A204.1 (cell line): Measurements from ENCODE around the gene DEFB125.
"Not testable (repeated sequence)": the region's sequence is repeated elsewhere in the genome, so short reads cannot be mapped to it uniquely, and the experiment has no call there.

Experiments used
- FAIRE-seq: peaks from 2 replicates; lab custom pipeline; 2012; peaks lifted over from hg19 to GRCh38; lab: Jason Lieb, UNC

DEFB125 gene, protein sequence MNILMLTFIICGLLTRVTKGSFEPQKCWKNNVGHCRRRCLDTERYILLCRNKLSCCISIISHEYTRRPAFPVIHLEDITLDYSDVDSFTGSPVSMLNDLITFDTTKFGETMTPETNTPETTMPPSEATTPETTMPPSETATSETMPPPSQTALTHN

DNA sequence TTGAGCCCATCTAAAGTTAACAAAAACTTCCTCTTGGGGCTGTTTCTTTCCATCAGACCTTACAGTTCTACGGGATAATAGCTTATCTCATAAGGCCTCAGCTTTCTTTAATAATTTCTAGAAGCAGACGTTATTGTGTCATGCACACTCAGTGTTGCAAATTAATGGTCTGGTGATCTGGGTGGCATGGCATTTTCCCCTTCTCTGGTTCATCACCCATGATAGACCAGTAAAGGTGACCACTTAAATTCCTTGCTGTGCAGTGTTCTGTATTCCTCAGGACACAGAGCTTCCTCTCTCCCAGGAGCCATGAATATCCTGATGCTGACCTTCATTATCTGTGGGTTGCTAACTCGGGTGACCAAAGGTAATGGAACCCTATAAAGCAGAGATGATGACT, at the start of gene DEFB125:
Gene DEFB125, plus strand, starts transcription at position 272 of the 400 bp plus-strand sequence. Its CDS starts 38 bp downstream, at position 310.
- FAIRE-seq = no peak

DNA sequence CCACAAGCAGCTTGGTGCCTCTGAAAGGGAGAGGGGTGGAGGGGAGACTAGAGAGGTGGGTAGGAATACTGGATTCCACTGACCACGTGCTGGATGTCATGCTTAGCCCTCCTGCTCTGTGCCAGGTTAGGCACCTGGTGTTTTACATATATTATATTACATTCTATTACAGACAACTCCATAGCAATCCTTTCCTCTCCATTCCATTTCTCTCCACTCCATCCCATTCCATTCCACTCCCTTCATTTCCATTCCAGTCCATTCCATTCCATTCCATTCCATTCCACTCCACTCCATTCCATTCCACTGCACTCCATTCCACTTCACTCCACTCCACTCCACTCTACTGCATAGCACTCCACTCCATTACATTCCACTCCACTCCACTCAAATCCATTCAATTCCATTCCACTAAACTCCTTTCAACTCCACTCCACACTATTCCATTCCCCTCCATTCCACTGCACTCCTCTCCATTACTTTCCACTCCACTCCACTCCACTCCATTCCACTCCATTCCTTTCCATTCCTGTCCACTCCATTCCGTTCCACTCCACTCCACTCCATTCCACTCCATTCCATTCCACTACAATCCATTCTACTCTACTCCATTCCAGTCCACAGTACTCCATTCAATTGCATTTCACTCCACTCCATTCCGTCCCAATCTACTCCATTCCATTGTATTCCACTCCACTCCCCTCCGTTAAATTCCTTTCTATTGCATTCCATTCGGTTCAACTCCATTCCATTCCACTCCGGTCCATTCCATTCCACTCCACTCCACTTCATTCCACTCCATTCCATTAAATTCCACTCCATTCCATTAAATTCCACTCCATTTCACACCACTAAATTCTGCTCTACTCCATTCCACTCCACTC, 27.2 kb upstream of the DEFB125 start:
- FAIRE-seq = no peak

DNA sequence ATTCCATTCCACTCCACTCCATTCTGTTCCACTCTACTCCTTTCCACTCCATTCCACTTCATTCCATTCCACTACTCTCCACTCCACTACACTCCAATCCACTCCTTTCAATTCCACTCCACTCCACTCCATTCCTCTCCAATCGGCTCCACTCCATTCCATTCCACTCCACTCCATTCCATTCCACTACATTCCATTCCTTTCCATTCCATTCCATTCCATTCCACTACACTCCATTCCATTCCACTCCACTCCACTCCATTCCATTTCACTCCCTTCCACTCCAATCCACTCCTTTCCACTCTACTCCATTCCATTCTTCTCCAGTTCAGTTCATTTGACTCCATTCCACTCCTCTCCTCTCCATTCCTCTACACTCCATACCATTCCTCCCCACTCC, 26.2 kb upstream of the DEFB125 start:
- no peak for FAIRE-seq

DNA sequence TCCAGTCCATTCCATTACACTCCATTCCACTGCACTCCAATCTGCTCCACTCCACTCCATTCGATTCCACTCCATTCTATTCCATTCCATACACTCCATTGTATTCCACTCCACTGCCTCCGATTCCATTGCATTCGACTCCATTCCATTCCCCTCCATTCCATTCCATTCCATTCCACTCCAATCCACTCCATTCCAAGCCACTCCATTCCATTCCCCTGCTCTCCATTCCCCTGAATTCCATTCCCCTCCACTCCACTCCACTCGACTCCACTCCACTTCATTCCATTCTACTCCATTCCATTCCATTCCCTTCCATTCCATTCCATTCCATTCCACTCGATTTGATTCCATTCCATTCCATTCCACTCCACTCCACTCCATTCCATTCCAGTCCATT, 25.7 kb upstream of the DEFB125 start:
- FAIRE-seq = no peak

DNA sequence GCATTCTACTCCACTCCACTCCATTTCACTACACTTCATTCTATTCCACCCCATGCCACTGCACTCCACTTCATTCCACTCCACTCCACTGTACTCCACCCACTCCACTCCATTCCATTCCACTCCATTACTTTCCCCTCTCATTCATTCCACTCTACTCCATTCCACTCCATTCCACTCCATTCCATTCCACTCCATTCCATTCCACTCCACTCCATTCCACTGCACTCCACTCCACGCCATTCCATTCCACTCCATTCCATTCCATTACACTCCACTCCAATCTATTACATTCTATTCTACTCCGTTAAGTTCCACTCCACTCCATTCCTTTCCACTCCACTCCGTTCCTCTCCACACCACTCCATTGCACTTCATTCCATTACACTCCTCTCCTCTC, 25.0 kb upstream of the DEFB125 start:
- FAIRE-seq = no peak

DNA sequence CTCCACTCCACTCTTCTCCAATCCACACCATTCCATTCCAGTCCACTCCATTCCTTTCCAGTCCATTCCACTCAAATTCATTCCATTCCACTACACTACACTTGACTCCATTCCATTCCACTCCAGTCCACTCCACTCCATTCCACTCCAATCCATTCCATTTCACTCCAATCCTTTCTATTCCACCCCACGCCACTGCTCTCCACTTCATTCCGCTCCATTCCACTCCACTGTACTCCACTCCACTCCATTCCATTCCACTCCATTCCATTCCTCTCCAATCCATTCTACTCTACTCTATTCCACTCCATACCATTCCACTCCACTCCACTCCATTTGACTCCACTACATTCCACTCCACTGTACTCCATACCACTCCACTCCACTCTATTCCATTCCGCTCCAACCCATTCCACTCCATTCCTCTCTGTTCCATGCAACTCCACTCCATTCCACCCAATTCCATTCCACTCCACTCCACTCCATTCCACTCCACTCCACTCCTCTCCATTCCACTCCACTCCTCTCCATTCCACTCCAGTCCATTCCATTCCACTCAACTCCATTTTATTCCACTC, 23.4 kb upstream of the DEFB125 start:
- no peak for FAIRE-seq

DNA sequence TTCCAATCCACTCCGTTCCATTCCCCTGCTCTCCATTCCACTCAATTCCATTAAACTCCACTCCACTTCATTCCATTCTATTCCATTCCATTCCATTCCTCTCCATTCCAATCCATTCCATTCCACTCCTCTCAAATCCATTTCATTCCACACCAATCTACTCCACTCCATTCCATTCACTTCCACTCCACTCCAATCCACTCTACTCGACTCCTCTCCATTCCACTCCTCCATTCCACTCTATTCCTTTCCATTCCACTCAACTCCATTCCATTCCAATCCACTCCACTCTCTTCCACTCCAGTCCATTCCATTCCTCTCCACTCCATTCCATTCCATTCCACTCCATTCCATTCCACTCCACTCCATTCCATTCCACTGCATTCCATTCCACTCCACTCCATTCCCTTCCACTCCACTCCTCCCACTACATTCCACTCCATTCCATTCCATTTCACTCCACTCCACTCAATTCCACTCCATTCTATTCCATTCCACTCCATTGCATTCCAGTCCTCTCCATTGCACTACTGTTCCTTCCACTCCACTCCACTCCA, 22.6 kb upstream of the DEFB125 start:
- no peak for FAIRE-seq

DNA sequence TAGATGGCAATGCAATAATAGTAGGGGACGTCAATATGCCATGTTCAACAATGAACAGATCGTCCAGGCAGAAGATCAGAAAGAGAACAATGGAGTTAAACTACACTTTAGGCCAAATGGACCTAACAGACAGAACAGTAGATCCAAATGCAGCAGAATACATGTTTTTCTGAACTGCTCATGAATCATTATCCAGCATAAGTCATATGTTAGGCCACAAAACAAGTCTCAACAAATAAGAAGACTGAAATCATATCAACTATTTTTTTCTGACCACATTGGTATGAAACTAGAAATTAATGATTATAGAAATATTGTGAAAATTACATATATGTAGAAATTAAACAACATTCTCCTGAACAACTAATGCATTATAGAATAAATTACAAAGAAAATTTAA, 10.2 kb upstream of the DEFB125 start:
- no peak for FAIRE-seq

DNA sequence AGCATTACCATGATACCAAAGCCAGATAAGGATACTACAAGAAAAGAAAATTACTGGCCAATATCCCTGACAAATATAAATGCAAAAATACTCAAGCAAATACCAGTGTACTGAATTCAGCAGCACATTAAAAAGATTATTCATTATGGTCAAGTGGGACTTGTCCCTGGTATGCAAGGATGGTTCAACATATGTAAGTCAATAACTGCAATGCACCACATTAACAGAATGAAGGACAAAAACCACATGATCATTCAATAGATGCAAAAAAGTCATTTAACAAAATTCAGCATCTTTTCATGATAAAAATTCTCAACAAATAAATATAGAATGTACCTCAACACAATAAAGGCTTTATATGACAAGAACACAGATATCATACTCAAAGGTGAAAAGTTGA, 9.1 kb upstream of the DEFB125 start:
- FAIRE-seq = no peak

DNA sequence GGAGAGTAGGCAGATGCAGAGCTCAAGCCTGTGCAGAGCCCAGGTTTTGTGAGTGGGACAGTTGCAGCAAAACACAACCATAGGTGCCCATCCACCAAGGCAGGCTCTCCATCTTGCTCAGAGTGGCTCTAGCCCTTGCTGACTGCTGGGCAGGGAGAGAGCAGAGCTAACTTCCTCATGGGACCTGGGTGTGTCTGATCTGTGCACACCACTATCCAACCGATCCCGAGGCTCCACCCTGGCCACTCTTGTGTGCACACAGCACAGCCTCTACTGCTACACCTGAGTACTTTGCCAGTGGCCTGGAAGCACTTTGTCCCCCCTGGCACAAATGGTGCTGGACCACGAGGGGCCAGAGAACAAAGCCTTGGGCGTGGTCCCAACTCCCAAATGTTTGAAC, 7.9 kb upstream of the DEFB125 start:
- no peak for FAIRE-seq

DNA sequence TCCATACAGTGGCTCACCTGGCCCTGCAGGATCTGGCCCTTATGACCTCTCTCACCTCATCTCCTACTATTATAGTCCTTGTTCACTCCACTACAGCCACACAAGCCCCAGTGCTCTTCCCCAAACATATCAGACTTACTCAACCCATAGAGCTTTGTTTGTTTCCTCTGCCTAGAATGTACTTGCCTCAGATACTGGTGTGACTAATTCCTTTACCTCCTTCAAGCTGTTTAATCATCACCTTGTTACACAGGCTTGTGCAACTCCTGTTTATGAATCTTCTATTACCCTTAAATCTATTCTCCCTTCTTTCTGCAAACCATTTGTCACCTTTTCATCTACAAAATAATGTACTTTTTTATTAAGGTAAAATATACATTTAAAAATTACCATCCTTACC, 3.2 kb downstream of the DEFB125 start:
- no peak for FAIRE-seq

DNA sequence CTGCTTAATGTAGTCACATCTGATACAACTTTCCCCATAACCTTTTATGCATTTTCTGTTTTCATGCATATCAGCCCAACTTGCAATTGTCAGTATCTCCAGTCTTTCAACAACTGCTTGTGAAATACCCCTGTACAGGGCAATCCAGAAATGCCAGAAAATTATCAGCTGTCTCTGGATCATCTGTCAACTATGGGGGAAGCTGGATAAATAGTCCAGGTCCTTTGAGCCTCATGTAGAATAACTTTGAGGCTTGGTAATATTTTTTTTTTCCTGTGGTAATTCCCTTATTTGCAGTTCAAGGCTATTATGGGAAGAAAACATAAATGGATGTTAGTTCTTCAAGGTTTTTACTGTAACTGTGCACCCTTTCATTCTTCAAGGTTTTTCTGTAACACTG, 6.2 kb downstream of the DEFB125 start:
- FAIRE-seq = no peak

DNA sequence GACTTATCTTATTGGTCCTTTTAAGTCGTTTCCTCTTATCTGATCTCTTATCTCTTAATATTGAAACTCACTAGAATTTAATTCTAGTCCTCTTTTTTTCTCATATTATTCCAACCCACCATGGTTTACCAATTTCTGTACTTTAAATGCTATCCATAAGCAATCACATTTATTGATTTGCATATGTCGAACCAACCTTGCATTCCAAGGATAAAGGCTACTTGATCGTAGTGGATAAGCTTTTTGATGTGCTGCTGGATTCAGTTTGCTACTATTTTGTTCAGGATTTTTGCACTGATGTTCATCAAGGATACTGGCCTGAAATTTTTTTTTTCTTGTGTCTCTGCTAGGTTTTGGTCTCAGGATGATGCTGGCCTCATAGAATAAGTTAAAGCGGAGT, 7.7 kb downstream of the DEFB125 start:
- FAIRE-seq = no peak

DNA sequence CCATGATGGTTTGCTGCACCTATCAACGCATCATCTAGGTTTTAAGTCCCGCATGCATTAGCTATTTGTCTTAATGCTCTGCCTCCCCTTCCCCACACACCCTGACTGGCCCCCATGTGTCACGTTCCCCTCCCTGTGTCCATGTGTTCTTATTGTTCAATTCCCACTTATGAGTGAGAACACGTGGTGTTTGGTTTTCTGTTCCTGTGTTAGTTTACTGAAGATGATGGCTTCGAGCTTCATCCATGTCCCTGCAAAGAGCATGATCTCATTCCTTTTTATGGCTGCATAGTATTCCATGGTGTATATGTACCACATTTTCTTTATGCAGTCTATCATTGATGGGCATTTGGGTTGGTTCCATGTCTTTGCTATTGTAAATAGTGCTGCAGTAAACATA, 10.2 kb downstream of the DEFB125 start:
- FAIRE-seq = not testable (repeated sequence)

DNA sequence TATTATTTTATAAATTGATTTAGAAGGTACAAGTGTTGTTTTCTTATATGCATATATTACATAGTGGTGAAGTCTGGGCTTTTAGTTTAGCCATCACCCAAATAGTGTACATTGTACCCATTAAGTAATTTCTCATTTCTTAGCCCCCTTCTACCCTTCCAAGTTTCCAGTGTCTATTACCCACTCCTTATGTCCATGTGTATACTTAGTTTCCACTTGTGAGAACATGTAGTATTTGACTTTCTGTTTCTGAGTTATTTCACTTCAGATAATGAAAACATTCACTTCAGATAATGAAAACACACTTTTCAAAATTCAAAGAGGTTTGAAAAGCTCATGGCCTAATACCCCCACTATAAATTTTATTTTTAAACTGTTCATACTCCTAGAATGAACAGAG, 14.5 kb downstream of the DEFB125 start:
- no peak for FAIRE-seq

DNA sequence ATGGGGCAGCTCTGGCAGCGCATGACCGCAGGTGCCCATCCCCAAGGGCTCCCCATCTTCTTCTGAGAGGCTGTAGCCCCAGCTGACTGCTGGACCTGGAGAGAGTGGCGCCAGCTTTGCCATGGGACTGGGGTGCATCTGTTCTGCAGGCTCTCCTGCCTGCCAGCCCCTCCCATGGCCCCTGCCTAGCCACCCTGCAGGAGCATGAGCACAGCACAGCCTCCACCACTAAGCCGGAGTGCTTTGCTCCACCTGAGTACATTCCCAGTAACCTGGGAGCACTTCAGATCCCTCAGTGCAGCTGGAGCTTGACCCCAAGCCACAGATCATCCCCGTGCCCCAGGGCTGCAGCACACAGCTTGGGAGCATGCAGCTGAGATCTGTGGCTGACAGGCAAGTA, 16.0 kb downstream of the DEFB125 start:
- FAIRE-seq = no peak

DNA sequence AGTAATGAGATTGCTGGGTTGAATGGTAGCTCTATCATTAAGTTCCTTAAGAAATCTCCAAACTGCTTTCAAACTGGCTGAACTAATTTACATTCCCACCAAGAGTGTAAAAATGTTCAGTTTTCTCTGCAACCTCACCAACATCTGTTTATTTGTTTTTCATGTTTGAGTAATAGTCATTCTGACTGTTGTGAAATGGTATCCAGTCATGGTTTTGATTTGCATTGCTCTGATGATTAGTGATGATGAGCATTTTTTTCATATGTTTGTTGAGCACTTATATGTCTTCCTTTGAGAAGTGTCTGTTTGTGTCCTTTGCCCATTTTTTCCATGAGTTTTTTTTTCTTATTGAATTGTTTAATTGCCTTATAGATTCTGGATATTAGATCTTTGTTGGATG, 24.9 kb downstream of the DEFB125 start:
- FAIRE-seq = no peak

DNA sequence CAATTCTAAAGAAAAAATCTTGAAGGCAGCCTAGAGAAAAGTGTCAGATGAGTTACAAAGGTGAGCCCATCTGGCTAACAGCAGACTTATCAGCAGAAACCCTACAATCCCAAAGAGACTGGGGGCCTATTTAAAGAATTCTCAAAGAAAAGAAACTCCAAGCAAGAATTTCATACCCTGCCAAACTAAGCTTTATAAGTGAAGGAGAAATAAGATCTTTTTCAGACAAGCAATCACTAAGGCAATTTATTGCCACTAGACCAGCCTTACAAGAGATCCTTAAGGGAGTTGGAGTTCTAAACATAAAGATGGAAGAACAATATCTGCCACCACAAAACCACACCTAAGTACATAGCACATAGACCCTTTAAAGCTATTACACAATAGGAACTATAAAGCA, 30.0 kb downstream of the DEFB125 start:
- no peak for FAIRE-seq

DNA sequence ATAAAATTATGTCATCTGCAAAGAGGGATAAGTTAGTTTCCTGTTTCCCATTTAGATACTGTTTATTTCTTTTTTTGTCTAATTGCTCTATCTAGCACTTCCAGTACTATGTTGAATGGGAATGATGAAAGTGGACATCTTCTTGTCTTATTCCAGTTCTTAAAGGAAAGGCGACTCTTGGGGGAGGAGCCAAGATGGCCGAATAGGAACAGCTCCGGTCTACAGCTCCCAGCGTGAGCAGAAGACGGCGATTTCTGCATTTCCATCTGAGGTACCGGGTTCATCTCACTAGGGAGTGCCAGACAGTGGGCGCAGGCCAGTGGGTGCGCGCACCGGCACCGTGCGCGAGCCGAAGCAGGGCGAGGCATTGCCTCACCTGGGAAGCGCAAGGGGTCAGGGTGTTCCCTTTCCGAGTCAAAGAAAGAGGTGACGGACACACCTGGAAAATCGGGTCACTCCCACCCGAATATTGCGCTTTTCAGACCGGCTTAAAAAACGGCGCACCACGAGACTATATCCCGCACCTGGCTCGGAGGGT, 42.4 kb downstream of the DEFB125 start:
- FAIRE-seq = not testable (repeated sequence)

DNA sequence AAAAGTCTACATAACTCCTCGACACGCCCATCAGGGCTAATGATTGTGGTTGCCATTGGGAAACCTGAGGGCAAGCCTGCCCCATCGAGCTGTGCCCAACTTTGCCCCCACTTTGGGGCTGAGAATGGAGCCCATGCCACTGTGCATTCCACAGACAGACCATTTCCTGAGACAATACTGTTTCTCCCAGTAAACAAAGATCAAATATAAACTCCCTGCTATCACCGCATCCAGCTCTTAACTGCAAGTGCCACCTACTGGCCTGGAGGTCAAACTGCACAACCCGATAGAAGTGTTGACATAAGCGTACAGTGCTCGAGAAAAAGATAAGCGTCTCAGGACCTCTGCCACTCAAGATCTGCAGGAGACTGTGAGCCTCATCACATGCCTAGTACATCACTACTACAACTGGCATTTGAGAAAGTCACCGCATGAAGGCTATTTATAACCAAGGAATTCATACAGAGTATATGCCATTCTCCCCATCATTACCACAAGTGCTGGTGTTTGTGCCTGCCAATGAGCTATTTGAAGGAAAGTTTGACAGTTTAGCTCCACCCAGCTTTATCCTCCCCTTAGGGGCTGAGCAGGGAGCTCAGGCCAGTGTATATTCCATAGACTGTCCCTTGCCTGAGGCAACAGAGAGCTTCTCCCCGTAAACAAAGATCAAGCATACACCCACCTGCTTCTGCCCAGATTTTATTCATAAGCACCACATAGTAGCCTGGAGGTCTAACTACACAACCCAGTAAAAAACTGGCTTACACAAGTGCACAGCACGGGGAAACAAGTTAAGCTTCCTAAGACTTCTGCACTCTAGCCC, 50.4 kb downstream of the DEFB125 start:
- FAIRE-seq = no peak

DNA sequence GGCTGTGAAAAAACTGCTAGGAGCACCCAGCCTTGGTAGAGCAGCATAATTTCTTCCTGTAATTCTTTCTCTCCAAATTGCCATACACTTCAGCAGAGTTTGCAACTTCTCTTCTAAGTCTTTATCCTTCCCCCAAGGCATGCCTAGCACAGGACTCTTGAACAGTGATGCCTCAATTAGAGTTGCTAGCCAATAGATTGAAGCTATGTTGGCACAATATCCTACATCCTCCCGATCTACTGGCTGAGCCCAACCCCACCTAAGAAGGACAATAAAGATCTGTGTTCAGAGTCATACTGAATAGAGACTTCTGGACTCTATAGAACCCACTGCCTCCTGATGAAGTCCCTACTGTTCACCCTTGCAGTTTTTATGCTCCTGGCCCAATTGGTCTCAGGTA, 54.8 kb downstream of the DEFB125 start, which contains the start of gene DEFB126:
Gene DEFB126, plus strand, starts transcription at position 301 of the 400 bp plus-strand sequence. Its CDS starts 39 bp downstream, at position 340.
- FAIRE-seq = no peak

DNA sequence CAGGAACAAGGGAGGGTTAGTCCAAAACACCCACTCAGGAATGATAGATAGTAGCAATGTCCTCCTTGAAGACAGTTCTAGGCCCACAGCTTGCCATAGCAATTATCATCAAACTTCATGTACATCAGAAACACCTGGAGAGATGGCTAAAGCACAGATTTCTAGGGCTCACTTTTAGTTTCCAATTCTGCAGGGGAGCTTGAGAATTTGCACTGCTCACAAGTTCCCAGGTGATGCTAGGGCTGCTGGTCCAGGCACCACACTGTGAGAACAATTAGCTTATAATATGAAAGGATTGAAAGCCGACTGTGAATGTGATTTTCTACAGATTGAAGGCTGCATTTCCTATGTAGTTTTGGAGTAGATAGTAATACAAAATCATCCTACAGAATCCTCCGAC, 58.4 kb downstream of the DEFB125 start:
- no peak for FAIRE-seq
